Endothelial cell of umbilical vein (primary cell): ENCODE data around the gene HDAC9. TPM values are rescaled to one million over a fixed set of nuclear protein-coding genes. Genes with fewer than 3 reads are reported as not detected.

Experiments used
- BruUV-seq: library from RNA; stranded (reverse); fragments of 400-500 nt; replicated peaks from 2 replicates; lab custom pipeline; 2021; lab: Mats Ljungman, UMichigan
- CTCF ChIA-PET: fragments of 300-600, 350-600 bp; sonication (Branson Sonifier 250); formaldehyde crosslinking; loops from one replicate; lab custom pipeline; 2021; ENCODE audit warnings: antibody characterized with exemption, inconsistent platforms; lab: Charles Lee
- POLR2A ChIA-PET: fragments of 300-600, 350-600 bp; sonication (Branson Sonifier 250); formaldehyde crosslinking; loops from one replicate; lab custom pipeline; 2021; ENCODE audit warnings: antibody characterized with exemption, inconsistent platforms; lab: Charles Lee
- DNase-seq: peaks from one replicate; pipeline ENCODE4 v3.0.0-alpha.2; 2011; ENCODE audit warnings: low read depth, low spot score
- FAIRE-seq: peaks from 2 replicates; lab custom pipeline; 2011; peaks lifted over from hg19 to GRCh38; lab: Jason Lieb, UNC
- H2AFZ ChIP-seq: 2 replicates; pipeline ENCODE4 v1.6.0; 2012; ENCODE audit warnings: low read depth, low read length, control low read depth, inconsistent platforms
- H3K27ac ChIP-seq: 2 replicates; pipeline ENCODE4 v1.5.1; 2011; ENCODE audit warnings: low read depth, mild to moderate bottlenecking, control low read depth, low read length, moderate library complexity; ENCODE audit not compliant: insufficient read depth
- H3K27me3 ChIP-seq, 2 experiments: 2 replicates each; pipeline versions ENCODE4 v1.6.0 to v1.6.1; 2011; ENCODE audit warnings: low read length in 2 of 2, mixed read lengths in 1 of 2; ENCODE audit not compliant: control insufficient read depth in 2 of 2, insufficient read depth in 2 of 2
- H3K36me3 ChIP-seq, 2 experiments: 2 replicates in 1 of 2; 3 replicates in 1 of 2; pipeline ENCODE4 v1.5.1; 2011; ENCODE audit warnings: low read length in 2 of 2, mild to moderate bottlenecking in 1 of 2, moderate library complexity in 1 of 2; ENCODE audit not compliant: control insufficient read depth in 2 of 2, insufficient read depth in 2 of 2; ENCODE audit errors: extremely low read depth in 1 of 2
- H3K4me1 ChIP-seq: 3 replicates; pipeline ENCODE4 v1.5.1; 2011; ENCODE audit warnings: mild to moderate bottlenecking, low read length; ENCODE audit not compliant: control insufficient read depth, insufficient read depth; ENCODE audit errors: extremely low read depth
- H3K4me2 ChIP-seq: 2 replicates; pipeline ENCODE4 v1.6.1; 2011; ENCODE audit warnings: low read length, control low read depth, mixed read lengths; ENCODE audit not compliant: insufficient read depth
- H3K4me3 ChIP-seq, 3 experiments: fragments of 200-600 bp in 1 of 3; sonication (generic), shearing (Covaris generic) in 1 of 3; replicated peaks in 1 of 3; 2 replicates each; pipeline ENCODE4 v1.5.1; 2011 to 2016; ENCODE audit warnings: control low read depth in 3 of 3, low read length in 3 of 3, mild to moderate bottlenecking in 2 of 3, inconsistent platforms in 1 of 3, low read depth in 1 of 3, moderate library complexity in 1 of 3; ENCODE audit not compliant: insufficient read depth in 1 of 3
- H3K79me2 ChIP-seq: 2 replicates; pipeline ENCODE4 v1.6.0; 2012; ENCODE audit warnings: low read length, inconsistent platforms; ENCODE audit not compliant: control insufficient read depth, insufficient read depth
- H3K9ac ChIP-seq: replicated peaks from 2 replicates; pipeline ENCODE3; 2011; ENCODE audit warnings: low read length, control low read depth; ENCODE audit not compliant: insufficient read depth; ENCODE audit errors: extremely low read depth
- H3K9me1 ChIP-seq: replicated peaks from 3 replicates; pipeline ENCODE4 v1.6.0; 2011; ENCODE audit warnings: mild to moderate bottlenecking, low read length; ENCODE audit not compliant: control insufficient read depth, insufficient read depth; ENCODE audit errors: extremely low read depth
- H3K9me3 ChIP-seq: replicated peaks from 2 replicates; pipeline ENCODE4 v1.5.1; 2012; ENCODE audit warnings: low read length, inconsistent platforms; ENCODE audit not compliant: control insufficient read depth, insufficient read depth
- H4K20me1 ChIP-seq: replicated peaks from 2 replicates; pipeline ENCODE3; 2011; ENCODE audit warnings: mild to moderate bottlenecking, low read length; ENCODE audit not compliant: control insufficient read depth, insufficient read depth; ENCODE audit errors: extremely low read depth
- CTCF ChIP-seq, 2 donors: IDR thresholded peaks; 1 replicate in 1 of 2; 2 replicates in 1 of 2; pipeline ENCODE4 v1.5.1; 2011; ENCODE audit warnings: low read length in 2 of 2, mild to moderate bottlenecking in 2 of 2, moderate library complexity in 2 of 2, control low read depth in 1 of 2, inconsistent platforms in 1 of 2, low read depth in 1 of 2; ENCODE audit not compliant: insufficient read depth in 1 of 2; ENCODE audit errors: extremely low read depth in 1 of 2
- EZH2 ChIP-seq: IDR thresholded peaks from 2 replicates; pipeline ENCODE4 v1.6.1; 2012; ENCODE audit warnings: borderline replicate concordance, low read depth, mild to moderate bottlenecking, moderate library complexity, low read length, inconsistent platforms; ENCODE audit not compliant: severe bottlenecking
- FOS ChIP-seq: IDR thresholded peaks from 2 replicates; pipeline ENCODE4 v1.6.1; 2011; ENCODE audit warnings: mild to moderate bottlenecking, low read length, moderate library complexity, borderline replicate concordance; ENCODE audit not compliant: insufficient read depth
- GATA2 ChIP-seq: IDR thresholded peaks from 2 replicates; pipeline ENCODE4 v1.7.0; 2011; ENCODE audit warnings: low read depth, mild to moderate bottlenecking, moderate library complexity, mixed read lengths, low read length; ENCODE audit not compliant: insufficient read length, insufficient read depth
- JUN ChIP-seq: IDR thresholded peaks from 2 replicates; pipeline ENCODE4 v1.6.1; 2011; ENCODE audit warnings: borderline replicate concordance, low read depth; ENCODE audit not compliant: insufficient read length, insufficient read depth
- MAX ChIP-seq: IDR thresholded peaks from 2 replicates; pipeline ENCODE4 v1.6.1; 2011; ENCODE audit not compliant: insufficient read depth, insufficient read length
- MYC ChIP-seq: IDR thresholded peaks from one replicate; pipeline ENCODE4 v1.6.1; 2011; ENCODE audit warnings: mild to moderate bottlenecking, low read depth, low read length
- POLR2A ChIP-seq: IDR thresholded peaks from 2 replicates; pipeline ENCODE4 v1.6.1; 2012; ENCODE audit warnings: low read depth, mild to moderate bottlenecking, control low read depth, low read length
- POLR2AphosphoS5 ChIP-seq: IDR thresholded peaks from 2 replicates; pipeline ENCODE4 v1.6.1; 2012; ENCODE audit warnings: low read depth, mild to moderate bottlenecking, control low read depth, low read length, moderate library complexity; ENCODE audit not compliant: insufficient read depth
- dilution Hi-C: fragments of 300-500 bp; cut with MboI; formaldehyde crosslinking; loops from one replicate; pipeline ENCODE4 v1.15.0; 2019; ENCODE audit warnings: low sequenced_read_pairs; ENCODE audit not compliant: extremely low pct_ligation_motif_present
- intact Hi-C: fragments of 100-400 bp; cut with micrococcal nuclease; formaldehyde crosslinking; loops from one replicate; pipeline ENCODE4 v1.10.0; 2022
- polyA plus RNA-seq, 4 experiments: library from polyadenylated mRNA; depleted of rRNA in 3 of 4; stranded (reverse) in 3 of 4; unstranded in 1 of 4; fragments of >200 nt; gene quantifications; 2 replicates each; pipeline versions ENCODE4 v1.2.1 to v1.2.3, GENCODE V29; 2011 to 2012; ENCODE audit warnings: missing spikeins in 1 of 4
- total RNA-seq: library from RNA; stranded (reverse); gene quantifications from 2 replicates; pipeline ENCODE4 v1.2.3, GENCODE V29; 2021

The HDAC9 gene
- total and polyA plus RNA-seq, 2 donors (not counting 3 experiments of a cell fraction or from before 2014, with no cell fraction given) = 1.8 to 11.6 TPM

- Histone ChIP-seq H3K4me1 (no peaks in the 10 kb centered on the region), H3K27me3 (no peaks in the 10 kb centered on the region), H3K4me3 (no peak overlapping the region), H3K36me3 (no peaks in the 10 kb centered on the region), H3K79me2 (no peaks in the 10 kb centered on the region), H3K4me2 (no peak overlapping the region), H3K9me1 (no peaks in the 10 kb centered on the region), H4K20me1 (no peaks in the 10 kb centered on the region), H2AFZ (no peak overlapping the region), H3K9ac (no peak overlapping the region), H3K27ac (no peak overlapping the region), H3K9me3 (no peaks in the 10 kb centered on the region)
- CTCF ChIA-PET = no interaction called here
- dilution Hi-C loops (no loop called here), intact Hi-C loops (no loop called here)
- FAIRE-seq = no peak
- TF ChIP-seq CTCF (IDR thresholded peaks at IDR 0.05; ENCODE audit: extremely low read depth in 1 of 2, insufficient read depth in 1 of 2, low read depth in 1 of 2, low read length in 2 of 2) (no peak), MYC (no peak), POLR2AphosphoS5 (no peak), POLR2A (no peak), EZH2 (no peak), MAX (no peak), JUN (no peak), FOS (no peak), GATA2 (no peak)
- DNase-seq = no peak
- POLR2A ChIA-PET = no interaction called here
- no TSS peak for BruUV-seq
Measured at GRCh38 chr7:18916826-18917225, 421.3 kb downstream of the HDAC9 start.
